Measurements from ENCODE around the gene RUNDC1.

Gene RUNDC1

GRCh38 chr17:43018932-43019331 is 38.6 kb downstream of the RUNDC1 start:
- H2AFZ ChIP-seq (ENCODE audit: low read depth, low read length) = no peak overlapping the region
- H4K91ac ChIP-seq (ENCODE audit: low read length) = no peak overlapping the region
- 73% methylated on average over 4 of the region's 4 CpGs for WGBS
- peaks cover 25% of the 10 kb centered on the region for H3K79me1 ChIP-seq (replicated peaks; ENCODE audit: low read length, poor library complexity, severe bottlenecking)
- peak; percentile 82 for DNase-seq
- H4K8ac ChIP-seq (ENCODE audit: low read length) = no peak overlapping the region
- H3K4ac ChIP-seq (ENCODE audit: low read depth in 1 of 2, low read length in 2 of 2) = no peak overlapping the region
- no peak overlapping the region for H2BK120ac ChIP-seq (ENCODE audit: low read depth, low read length)
- H3K27me3 ChIP-seq (ENCODE audit: control insufficient read depth in 1 of 2, insufficient read depth in 1 of 2, low read length in 2 of 2) = no peaks in the 10 kb centered on the region
- H2BK5ac ChIP-seq (ENCODE audit: low read depth, low read length, poor library complexity, severe bottlenecking) = no peak overlapping the region
- H2BK12ac ChIP-seq (ENCODE audit: low read length in 2 of 2) = no peak overlapping the region
- no peak overlapping the region for H2BK15ac ChIP-seq (ENCODE audit: low read depth, poor library complexity, severe bottlenecking)
- no peak overlapping the region for H2AK5ac ChIP-seq (ENCODE audit: low read length, severe bottlenecking)
- peak overlapping the region in 1 of 2 experiments; percentile 99 for H3K4me3 ChIP-seq (ENCODE audit: insufficient read depth in 1 of 2, low read depth in 1 of 2, low read length in 2 of 2)
- peaks cover 25% of the 10 kb centered on the region for H3K4me1 ChIP-seq (ENCODE audit: control insufficient read depth, insufficient read depth, low read depth, low read length)
- no peak overlapping the region for H3K27ac ChIP-seq (ENCODE audit: low read length, poor library complexity, severe bottlenecking)
- no peak overlapping the region for H3K14ac ChIP-seq (ENCODE audit: low read length in 2 of 2)
- no peak overlapping the region for H3K23ac ChIP-seq (ENCODE audit: low read length in 2 of 2)
- peaks cover 49 to 61% of the 10 kb centered on the region in 2 experiments for H3K36me3 ChIP-seq (ENCODE audit: control insufficient read depth in 1 of 2, insufficient read depth in 2 of 2, low read depth in 1 of 2, low read length in 2 of 2)
- no peak overlapping the region for H3K18ac ChIP-seq (ENCODE audit: low read depth in 1 of 2, low read length in 2 of 2)
- H3K9ac ChIP-seq (ENCODE audit: low read length) = peak overlapping the region; percentile 96
- no peaks in the 10 kb centered on the region for H3K9me3 ChIP-seq (ENCODE audit: control insufficient read depth, low read length)
- no peak overlapping the region for H3K4me2 ChIP-seq (ENCODE audit: low read length, poor library complexity, severe bottlenecking)

DNA sequence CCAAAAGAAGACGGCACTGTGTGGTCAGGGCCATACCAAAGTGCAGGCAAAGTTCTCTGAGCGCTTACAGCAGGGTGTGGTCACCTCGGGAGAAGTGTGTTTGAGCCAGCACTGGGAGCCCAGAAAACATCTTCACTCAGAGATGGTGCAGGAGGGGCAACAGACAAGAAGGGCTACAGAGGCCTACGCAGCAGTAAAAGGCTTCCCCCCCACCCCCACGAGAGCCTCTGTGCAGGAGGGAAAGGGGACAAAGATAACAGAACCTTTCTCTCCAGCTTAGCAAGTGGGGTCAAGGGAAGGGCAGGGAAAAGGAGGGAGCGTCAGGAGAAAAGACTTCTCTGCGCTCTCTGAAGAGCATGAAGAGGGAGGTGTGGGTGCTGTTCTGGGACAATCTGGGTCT is 39.1 kb downstream of the RUNDC1 start:
- peak; percentile 54 for DNase-seq
- Histone ChIP-seq H3K36me3 (ENCODE audit: control insufficient read depth in 1 of 2, insufficient read depth in 2 of 2, low read depth in 1 of 2, low read length in 2 of 2) (peaks cover 44 to 56% of the 10 kb centered on the region in 2 experiments), H3K27ac (ENCODE audit: low read length, poor library complexity, severe bottlenecking) (no peak overlapping the region), H3K23ac (ENCODE audit: low read length in 2 of 2) (no peak overlapping the region), H3K4ac (ENCODE audit: low read depth in 1 of 2, low read length in 2 of 2) (peak overlapping the region; percentile 5 to 79), H2BK12ac (ENCODE audit: low read length in 2 of 2) (peak overlapping the region; percentile 43 to 69), H2BK120ac (ENCODE audit: low read depth, low read length) (no peak overlapping the region), H3K14ac (ENCODE audit: low read length in 2 of 2) (no peak overlapping the region), H3K27me3 (ENCODE audit: control insufficient read depth in 1 of 2, insufficient read depth in 1 of 2, low read length in 2 of 2) (no peaks in the 10 kb centered on the region), H3K4me1 (ENCODE audit: control insufficient read depth, insufficient read depth, low read depth, low read length) (peaks cover 25% of the 10 kb centered on the region), H3K9ac (ENCODE audit: low read length) (peak overlapping the region; percentile 96), H2BK15ac (ENCODE audit: low read depth, poor library complexity, severe bottlenecking) (peak overlapping the region; percentile 15), H2BK5ac (ENCODE audit: low read depth, low read length, poor library complexity, severe bottlenecking) (no peak overlapping the region), H3K9me3 (ENCODE audit: control insufficient read depth, low read length) (no peaks in the 10 kb centered on the region), H2AK5ac (ENCODE audit: low read length, severe bottlenecking) (no peak overlapping the region), H3K4me3 (ENCODE audit: insufficient read depth in 1 of 2, low read depth in 1 of 2, low read length in 2 of 2) (peak overlapping the region in 1 of 2 experiments; percentile 99), H3K4me2 (ENCODE audit: low read length, poor library complexity, severe bottlenecking) (no peak overlapping the region), H4K91ac (ENCODE audit: low read length) (no peak overlapping the region), H4K8ac (ENCODE audit: low read length) (no peak overlapping the region), H3K18ac (ENCODE audit: low read depth in 1 of 2, low read length in 2 of 2) (peak overlapping the region; percentile 10 to 44), H2AFZ (ENCODE audit: low read depth, low read length) (no peak overlapping the region), H3K79me1 (replicated peaks; ENCODE audit: low read length, poor library complexity, severe bottlenecking) (peaks cover 24% of the 10 kb centered on the region)
- 35% methylated on average over 6 of the region's 7 CpGs for WGBS

DNA sequence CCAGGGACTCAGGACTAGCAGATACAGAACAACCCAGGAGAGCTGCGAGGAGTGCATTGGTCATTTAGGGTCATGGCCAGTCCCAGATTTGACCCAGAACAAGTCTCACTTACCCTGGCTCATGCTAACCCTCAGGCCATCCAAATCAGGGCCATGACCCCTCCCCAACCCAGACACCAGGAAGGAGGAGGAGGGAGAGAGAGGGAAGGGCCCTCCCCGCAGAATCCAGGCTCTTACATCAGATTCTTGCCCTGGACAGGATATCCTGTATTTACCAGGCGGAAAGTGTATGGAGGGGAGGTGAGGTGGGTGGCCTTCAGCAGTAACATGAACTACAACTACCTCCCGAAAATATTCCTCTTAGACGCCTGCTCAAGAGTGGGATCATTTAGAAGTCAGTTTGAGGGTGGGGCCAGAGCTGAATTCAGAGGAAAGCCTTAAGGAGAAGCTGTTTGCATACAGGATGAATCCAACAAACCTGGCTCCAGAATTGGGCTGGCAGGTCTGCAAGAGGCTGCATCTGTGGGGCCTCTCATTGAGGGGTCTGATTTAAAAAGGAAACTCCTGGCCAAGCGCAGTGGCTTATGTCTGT is 39.8 kb downstream of the RUNDC1 start:
- H3K79me1 ChIP-seq (replicated peaks; ENCODE audit: low read length, poor library complexity, severe bottlenecking) = peaks cover 19% of the 10 kb centered on the region
- H3K23ac ChIP-seq (ENCODE audit: low read length in 2 of 2) = peak overlapping the region in 1 of 2 experiments; percentile 60
- H2BK120ac ChIP-seq (ENCODE audit: low read depth, low read length) = no peak overlapping the region
- peak overlapping the region in 1 of 2 experiments; percentile 20 for H3K4ac ChIP-seq (ENCODE audit: low read depth in 1 of 2, low read length in 2 of 2)
- DNase-seq = no peak
- H2AFZ ChIP-seq (ENCODE audit: low read depth, low read length) = no peak overlapping the region
- peak overlapping the region; percentile 31 for H3K4me2 ChIP-seq (ENCODE audit: low read length, poor library complexity, severe bottlenecking)
- peak overlapping the region; percentile 65 for H2BK15ac ChIP-seq (ENCODE audit: low read depth, poor library complexity, severe bottlenecking)
- H3K4me3 ChIP-seq (ENCODE audit: insufficient read depth in 1 of 2, low read depth in 1 of 2, low read length in 2 of 2) = peak overlapping the region in 1 of 2 experiments; percentile 99
- WGBS = 40% methylated on average over 3 of the region's 6 CpGs
- H4K8ac ChIP-seq (ENCODE audit: low read length) = peak overlapping the region; percentile 8
- H2AK5ac ChIP-seq (ENCODE audit: low read length, severe bottlenecking) = peak overlapping the region; percentile 33
- H2BK12ac ChIP-seq (ENCODE audit: low read length in 2 of 2) = peak overlapping the region in 1 of 2 experiments; percentile 43
- H3K27ac ChIP-seq (ENCODE audit: low read length, poor library complexity, severe bottlenecking) = no peak overlapping the region
- peaks cover 37 to 49% of the 10 kb centered on the region in 2 experiments for H3K36me3 ChIP-seq (ENCODE audit: control insufficient read depth in 1 of 2, insufficient read depth in 2 of 2, low read depth in 1 of 2, low read length in 2 of 2)
- no peak overlapping the region for H2BK5ac ChIP-seq (ENCODE audit: low read depth, low read length, poor library complexity, severe bottlenecking)
- peak overlapping the region; percentile 18 for H4K91ac ChIP-seq (ENCODE audit: low read length)
- no peaks in the 10 kb centered on the region for H3K27me3 ChIP-seq (ENCODE audit: control insufficient read depth in 1 of 2, insufficient read depth in 1 of 2, low read length in 2 of 2)
- H3K18ac ChIP-seq (ENCODE audit: low read depth in 1 of 2, low read length in 2 of 2) = peak overlapping the region; percentile 44 to 77
- no peaks in the 10 kb centered on the region for H3K9me3 ChIP-seq (ENCODE audit: control insufficient read depth, low read length)
- peak overlapping the region; percentile 96 for H3K9ac ChIP-seq (ENCODE audit: low read length)
- H3K4me1 ChIP-seq (ENCODE audit: control insufficient read depth, insufficient read depth, low read depth, low read length) = peaks cover 27% of the 10 kb centered on the region
- H3K14ac ChIP-seq (ENCODE audit: low read length in 2 of 2) = no peak overlapping the region

DNA sequence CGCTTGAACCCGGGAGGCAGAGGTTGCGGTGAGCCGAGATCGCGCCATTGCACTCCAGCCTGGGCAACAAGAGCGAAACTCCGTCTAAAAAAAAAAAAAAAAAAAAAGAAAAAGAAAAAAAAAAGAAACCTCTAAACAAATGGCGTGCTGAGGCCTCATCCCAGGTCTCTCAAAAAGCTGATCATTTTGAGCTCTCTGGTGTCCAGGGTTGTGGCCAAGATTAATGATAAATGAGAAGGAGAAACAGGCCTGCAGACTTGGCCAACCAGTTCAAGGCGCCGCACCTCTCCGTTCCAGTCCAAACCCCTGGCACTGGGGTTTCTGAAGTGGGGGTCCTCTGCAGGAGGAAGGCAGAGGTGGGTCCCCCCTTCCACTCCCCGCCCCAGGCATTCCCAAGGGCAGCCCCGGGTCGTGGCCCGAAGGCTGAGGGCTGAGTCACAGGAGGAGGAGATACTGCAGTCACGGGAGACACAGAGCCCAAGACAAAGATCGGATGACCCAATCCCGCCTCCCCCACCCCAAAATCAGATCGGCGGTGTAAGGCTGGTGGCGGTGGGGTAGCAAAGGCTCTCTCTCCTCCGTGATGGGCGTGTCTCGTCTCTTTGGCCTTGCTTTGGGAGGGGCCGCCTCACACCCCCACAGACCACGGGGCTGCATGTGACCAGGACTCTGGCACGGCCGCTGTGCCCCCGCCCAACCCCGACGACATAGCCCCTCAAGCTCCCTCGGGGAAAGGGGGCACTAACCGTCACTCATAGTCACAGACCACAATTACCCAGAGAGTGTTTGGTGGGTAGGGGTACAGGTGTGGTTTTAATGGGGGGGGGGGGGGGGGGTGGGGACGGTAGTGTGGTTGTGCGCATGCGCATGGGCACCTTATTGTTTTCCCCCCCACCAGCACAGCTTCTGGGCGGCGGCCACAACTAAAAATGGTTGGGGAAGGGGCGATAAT is 40.7 kb downstream of the RUNDC1 start:
- peak overlapping the region in 1 of 2 experiments; percentile 99 for H3K14ac ChIP-seq (ENCODE audit: low read length in 2 of 2)
- H2BK15ac ChIP-seq (ENCODE audit: low read depth, poor library complexity, severe bottlenecking) = no peak overlapping the region
- peak overlapping the region; percentile 94 for H4K8ac ChIP-seq (ENCODE audit: low read length)
- H2AK5ac ChIP-seq (ENCODE audit: low read length, severe bottlenecking) = no peak overlapping the region
- H4K91ac ChIP-seq (ENCODE audit: low read length) = peak overlapping the region; percentile 99
- H3K4me1 ChIP-seq (ENCODE audit: control insufficient read depth, insufficient read depth, low read depth, low read length) = peaks cover 24% of the 10 kb centered on the region
- H2BK5ac ChIP-seq (ENCODE audit: low read depth, low read length, poor library complexity, severe bottlenecking) = no peak overlapping the region
- DNase-seq = peak; percentile 91
- peaks cover 27 to 40% of the 10 kb centered on the region in 2 experiments for H3K36me3 ChIP-seq (ENCODE audit: control insufficient read depth in 1 of 2, insufficient read depth in 2 of 2, low read depth in 1 of 2, low read length in 2 of 2)
- H3K9ac ChIP-seq (ENCODE audit: low read length) = peak overlapping the region; percentile 96
- H3K79me1 ChIP-seq (replicated peaks; ENCODE audit: low read length, poor library complexity, severe bottlenecking) = peaks cover 15% of the 10 kb centered on the region
- H2BK12ac ChIP-seq (ENCODE audit: low read length in 2 of 2) = peak overlapping the region in 1 of 2 experiments; percentile 60
- H3K4me2 ChIP-seq (ENCODE audit: low read length, poor library complexity, severe bottlenecking) = peak overlapping the region; percentile 77
- peak overlapping the region; percentile 43 for H2AFZ ChIP-seq (ENCODE audit: low read depth, low read length)
- H3K23ac ChIP-seq (ENCODE audit: low read length in 2 of 2) = no peak overlapping the region
- peak overlapping the region; percentile 64 to 79 for H3K4ac ChIP-seq (ENCODE audit: low read depth in 1 of 2, low read length in 2 of 2)
- H3K27ac ChIP-seq (ENCODE audit: low read length, poor library complexity, severe bottlenecking) = peak overlapping the region; percentile 36
- H3K4me3 ChIP-seq (ENCODE audit: insufficient read depth in 1 of 2, low read depth in 1 of 2, low read length in 2 of 2) = peak overlapping the region; percentile 95 to 99
- H3K9me3 ChIP-seq (ENCODE audit: control insufficient read depth, low read length) = no peaks in the 10 kb centered on the region
- no peaks in the 10 kb centered on the region for H3K27me3 ChIP-seq (ENCODE audit: control insufficient read depth in 1 of 2, insufficient read depth in 1 of 2, low read length in 2 of 2)
- H2BK120ac ChIP-seq (ENCODE audit: low read depth, low read length) = peak overlapping the region; percentile 96
- peak overlapping the region; percentile 98 to 99 for H3K18ac ChIP-seq (ENCODE audit: low read depth in 1 of 2, low read length in 2 of 2)
- 19% methylated on average over 7 of the region's 40 CpGs for WGBS

All from mesenchymal stem cell (in vitro differentiated cells and primary cell).